ENCODE results near the gene COQ5. TPM values are rescaled to one million over a fixed set of nuclear protein-coding genes. Genes with fewer than 3 reads are reported as not detected.
A peak's percentile ranks its signal among the peaks of the same experiment; 100 is the strongest.

Gene COQ5
- polyA plus RNA-seq, 2 donors, result 18.6 to 19.5 TPM

DNA sequence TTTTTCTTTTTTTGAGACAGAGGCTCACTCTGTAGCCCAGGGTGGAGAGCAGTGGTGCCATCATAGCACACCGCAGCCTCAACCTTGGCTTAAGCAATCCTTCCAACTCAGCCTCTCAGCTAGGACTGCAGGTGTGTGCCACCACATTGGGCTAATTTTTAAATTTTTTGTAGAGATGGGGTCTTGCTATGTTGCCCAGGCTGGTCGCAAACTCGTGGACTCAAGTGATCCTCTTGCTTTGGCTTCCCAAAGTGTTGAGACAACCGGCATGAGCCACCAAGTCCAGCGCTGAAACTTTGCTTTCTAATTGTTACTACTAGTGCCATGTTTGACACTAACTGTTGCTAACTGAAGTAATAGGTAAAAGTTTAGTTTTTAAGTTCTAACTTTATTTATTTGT lies 13.2 kb upstream of the COQ5 start:
- 95 to 98% methylated on average over 5 of the region's 5 CpGs for WGBS, 2 donors
- Histone ChIP-seq H3K4me1 (ENCODE audit: control insufficient read depth in 2 of 2, insufficient read depth in 2 of 2, low read length in 1 of 2) (peaks cover under 1 to 2% of the 10 kb centered on the region in 2 donors), H3K36me3 (ENCODE audit: control insufficient read depth in 2 of 2, insufficient read depth in 2 of 2, low read length in 1 of 2) (peaks cover 0 to 3% of the 10 kb centered on the region in 2 donors), H3K27ac (ENCODE audit: low read depth in 2 of 2, low read length in 1 of 2) (no peak overlapping the region), H3K9me3 (ENCODE audit: control insufficient read depth in 2 of 2, insufficient read depth in 1 of 2, low read depth in 1 of 2, low read length in 1 of 2) (no peaks in the 10 kb centered on the region), H3K4me3 (ENCODE audit: low read depth in 1 of 2, low read length in 2 of 2) (no peak overlapping the region), H3K27me3 (ENCODE audit: control insufficient read depth in 1 of 2, insufficient read depth in 2 of 2, low read length in 2 of 2) (no peaks in the 10 kb centered on the region)

DNA sequence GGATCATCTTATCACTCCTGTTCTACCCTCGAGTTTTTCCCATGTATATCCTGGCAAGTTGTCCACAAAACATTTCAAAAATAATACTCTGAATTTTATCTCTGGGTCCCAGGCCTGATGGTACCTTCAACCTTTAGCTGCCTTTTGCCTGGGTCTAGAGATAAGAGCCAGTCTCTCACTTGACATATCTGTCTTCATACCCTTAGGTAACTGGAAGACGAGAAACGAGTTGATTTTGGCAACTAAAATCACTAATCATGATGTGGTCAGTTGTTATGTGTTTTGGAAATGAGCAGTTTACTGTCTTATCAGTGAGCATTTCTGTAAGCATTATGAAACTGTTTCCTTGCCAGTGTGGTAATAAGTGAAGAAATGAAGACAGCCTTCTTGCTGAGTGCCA lies 11.5 kb upstream of the COQ5 start:
- Histone ChIP-seq H3K27ac (ENCODE audit: low read depth in 2 of 2, low read length in 1 of 2) (peak overlapping the region in 1 of 2 donors; percentile 18), H3K36me3 (ENCODE audit: control insufficient read depth in 2 of 2, insufficient read depth in 2 of 2, low read length in 1 of 2) (no peaks in the 10 kb centered on the region), H3K27me3 (ENCODE audit: control insufficient read depth in 1 of 2, insufficient read depth in 2 of 2, low read length in 2 of 2) (no peaks in the 10 kb centered on the region), H3K4me3 (ENCODE audit: low read depth in 1 of 2, low read length in 2 of 2) (no peak overlapping the region), H3K9me3 (ENCODE audit: control insufficient read depth in 2 of 2, insufficient read depth in 1 of 2, low read depth in 1 of 2, low read length in 1 of 2) (no peaks in the 10 kb centered on the region), H3K4me1 (ENCODE audit: control insufficient read depth in 2 of 2, insufficient read depth in 2 of 2, low read length in 1 of 2) (peaks cover 3 to 5% of the 10 kb centered on the region in 2 donors)
- 16 to 21% methylated on average over 3 of the region's 3 CpGs for WGBS, 2 donors

DNA sequence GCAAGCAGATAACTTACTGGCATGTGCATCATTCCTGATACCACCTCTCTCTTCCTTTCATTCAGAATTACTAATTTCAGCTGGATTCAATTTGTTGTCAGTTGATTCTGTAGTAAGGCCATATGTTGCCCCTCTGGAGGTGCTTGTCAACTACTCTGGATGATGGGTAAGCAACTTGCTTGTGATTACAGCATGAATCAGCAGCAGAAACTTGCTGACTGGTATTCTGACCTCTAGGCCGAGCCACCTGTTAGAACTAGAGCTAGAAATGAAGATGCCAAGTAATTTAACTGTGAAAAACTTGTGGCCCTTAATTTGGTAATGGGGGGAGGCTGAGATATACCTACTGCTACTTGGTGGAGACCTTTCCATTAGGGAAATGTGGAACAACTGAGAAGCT lies 10.3 kb upstream of the COQ5 start:
- Histone ChIP-seq H3K36me3 (ENCODE audit: control insufficient read depth in 2 of 2, insufficient read depth in 2 of 2, low read length in 1 of 2) (no peaks in the 10 kb centered on the region), H3K27ac (ENCODE audit: low read depth in 2 of 2, low read length in 1 of 2) (peak overlapping the region; percentile 73 to 76), H3K4me1 (ENCODE audit: control insufficient read depth in 2 of 2, insufficient read depth in 2 of 2, low read length in 1 of 2) (peaks cover 3 to 5% of the 10 kb centered on the region in 2 donors), H3K9me3 (ENCODE audit: control insufficient read depth in 2 of 2, insufficient read depth in 1 of 2, low read depth in 1 of 2, low read length in 1 of 2) (no peaks in the 10 kb centered on the region), H3K4me3 (ENCODE audit: low read depth in 1 of 2, low read length in 2 of 2) (no peak overlapping the region), H3K27me3 (ENCODE audit: control insufficient read depth in 1 of 2, insufficient read depth in 2 of 2, low read length in 2 of 2) (no peaks in the 10 kb centered on the region)
- 27 to 46% methylated on average over 1 of the region's 1 CpG for WGBS, 2 donors

- no peaks in the 10 kb centered on the region for H3K36me3 ChIP-seq (ENCODE audit: control insufficient read depth in 2 of 2, insufficient read depth in 2 of 2, low read length in 1 of 2)
- 14 to 16% methylated on average over 6 of the region's 6 CpGs for WGBS, 2 donors
- H3K27ac ChIP-seq (ENCODE audit: low read depth in 2 of 2, low read length in 1 of 2), result peak overlapping the region; percentile 76 to 86
- peak overlapping the region in 1 of 2 donors; percentile 89 for H3K4me3 ChIP-seq (ENCODE audit: low read depth in 1 of 2, low read length in 2 of 2)
- peaks cover 3 to 5% of the 10 kb centered on the region in 2 donors for H3K4me1 ChIP-seq (ENCODE audit: control insufficient read depth in 2 of 2, insufficient read depth in 2 of 2, low read length in 1 of 2)
- no peaks in the 10 kb centered on the region for H3K9me3 ChIP-seq (ENCODE audit: control insufficient read depth in 2 of 2, insufficient read depth in 1 of 2, low read depth in 1 of 2, low read length in 1 of 2)
- no peaks in the 10 kb centered on the region for H3K27me3 ChIP-seq (ENCODE audit: control insufficient read depth in 1 of 2, insufficient read depth in 2 of 2, low read length in 2 of 2)
Measured at GRCh38 chr12:120538281-120539156, 9.6 kb upstream of the COQ5 start.

- Histone ChIP-seq H3K4me1 (ENCODE audit: control insufficient read depth in 2 of 2, insufficient read depth in 2 of 2, low read length in 1 of 2) (peaks cover 3 to 5% of the 10 kb centered on the region in 2 donors), H3K27me3 (ENCODE audit: control insufficient read depth in 1 of 2, insufficient read depth in 2 of 2, low read length in 2 of 2) (no peaks in the 10 kb centered on the region), H3K36me3 (ENCODE audit: control insufficient read depth in 2 of 2, insufficient read depth in 2 of 2, low read length in 1 of 2) (no peaks in the 10 kb centered on the region), H3K4me3 (ENCODE audit: low read depth in 1 of 2, low read length in 2 of 2) (peak overlapping the region in 1 of 2 donors; percentile 89), H3K9me3 (ENCODE audit: control insufficient read depth in 2 of 2, insufficient read depth in 1 of 2, low read depth in 1 of 2, low read length in 1 of 2) (no peaks in the 10 kb centered on the region), H3K27ac (ENCODE audit: low read depth in 2 of 2, low read length in 1 of 2) (peak overlapping the region; percentile 40 to 57)
- WGBS, 2 donors, result 24 to 43% methylated on average over 4 of the region's 4 CpGs
Measured at GRCh38 chr12:120537856-120538220, 8.9 kb upstream of the COQ5 start.

GRCh38 chr12:120536064-120536791 lies 7.3 kb upstream of the COQ5 start:
- H3K4me3 ChIP-seq (ENCODE audit: low read depth in 1 of 2, low read length in 2 of 2), result peak overlapping the region; percentile 22 to 89
- no peaks in the 10 kb centered on the region for H3K36me3 ChIP-seq (ENCODE audit: control insufficient read depth in 2 of 2, insufficient read depth in 2 of 2, low read length in 1 of 2)
- 41 to 46% methylated on average over 13 of the region's 13 CpGs for WGBS, 2 donors
- peak overlapping the region in 1 of 2 donors; percentile 45 for H3K27ac ChIP-seq (ENCODE audit: low read depth in 2 of 2, low read length in 1 of 2)
- no peaks in the 10 kb centered on the region for H3K9me3 ChIP-seq (ENCODE audit: control insufficient read depth in 2 of 2, insufficient read depth in 1 of 2, low read depth in 1 of 2, low read length in 1 of 2)
- H3K4me1 ChIP-seq (ENCODE audit: control insufficient read depth in 2 of 2, insufficient read depth in 2 of 2, low read length in 1 of 2), result peaks cover 3 to 5% of the 10 kb centered on the region in 2 donors
- H3K27me3 ChIP-seq (ENCODE audit: control insufficient read depth in 1 of 2, insufficient read depth in 2 of 2, low read length in 2 of 2), result no peaks in the 10 kb centered on the region

DNA sequence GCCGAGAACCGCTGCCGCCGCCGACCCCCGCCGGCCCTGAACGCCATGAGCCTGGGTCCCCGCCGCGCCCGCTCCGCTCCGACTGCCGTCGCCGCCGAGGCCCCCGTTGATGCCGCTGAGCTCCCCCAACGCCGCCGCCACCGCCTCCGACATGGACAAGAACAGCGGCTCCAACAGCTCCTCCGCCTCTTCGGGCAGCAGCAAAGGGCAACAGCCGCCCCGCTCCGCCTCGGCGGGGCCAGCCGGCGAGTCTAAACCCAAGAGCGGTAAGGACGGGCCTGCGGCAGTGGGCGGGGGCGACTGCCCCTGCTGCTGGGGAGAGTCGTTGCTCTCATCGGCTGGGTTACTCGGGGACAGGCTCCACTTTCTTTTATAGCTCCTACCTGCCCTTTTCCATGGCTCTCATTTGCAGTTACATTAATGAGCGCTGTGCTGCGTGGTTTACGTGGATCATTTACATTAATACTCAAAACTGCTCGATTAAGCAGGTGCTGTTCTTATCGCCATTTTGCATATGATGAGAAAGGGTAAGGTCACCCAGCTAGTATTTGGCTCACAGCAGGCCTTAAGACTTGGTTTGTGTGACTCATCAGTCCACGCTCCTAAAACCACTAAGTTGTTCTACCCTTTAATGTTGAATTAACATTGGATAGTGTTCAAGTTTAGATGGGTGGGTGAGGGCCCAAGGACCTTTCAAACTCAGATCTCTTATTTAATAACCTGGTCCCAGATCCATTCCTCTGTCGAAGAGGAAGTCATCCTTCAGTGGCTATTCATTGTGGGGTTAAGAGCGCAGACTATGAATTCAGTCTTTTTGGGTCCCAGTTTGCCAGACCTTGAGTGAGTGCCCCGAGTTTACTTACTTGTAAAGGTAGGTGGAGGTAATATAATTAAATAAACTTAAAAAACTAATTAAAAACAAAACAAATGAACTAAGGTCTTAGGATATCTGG lies 6.0 kb upstream of the COQ5 start:
- no peaks in the 10 kb centered on the region for H3K36me3 ChIP-seq (ENCODE audit: control insufficient read depth in 2 of 2, insufficient read depth in 2 of 2, low read length in 1 of 2)
- H3K27ac ChIP-seq (ENCODE audit: low read depth in 2 of 2, low read length in 1 of 2), result peak overlapping the region; percentile 83 to 99
- H3K4me3 ChIP-seq (ENCODE audit: low read depth in 1 of 2, low read length in 2 of 2), result peak overlapping the region; percentile 84 to 89
- no peaks in the 10 kb centered on the region for H3K27me3 ChIP-seq (ENCODE audit: control insufficient read depth in 1 of 2, insufficient read depth in 2 of 2, low read length in 2 of 2)
- peaks cover 3 to 5% of the 10 kb centered on the region in 2 donors for H3K4me1 ChIP-seq (ENCODE audit: control insufficient read depth in 2 of 2, insufficient read depth in 2 of 2, low read length in 1 of 2)
- no peaks in the 10 kb centered on the region for H3K9me3 ChIP-seq (ENCODE audit: control insufficient read depth in 2 of 2, insufficient read depth in 1 of 2, low read depth in 1 of 2, low read length in 1 of 2)
- WGBS, 2 donors, result 1% methylated on average over 52 of the region's 52 CpGs

DNA sequence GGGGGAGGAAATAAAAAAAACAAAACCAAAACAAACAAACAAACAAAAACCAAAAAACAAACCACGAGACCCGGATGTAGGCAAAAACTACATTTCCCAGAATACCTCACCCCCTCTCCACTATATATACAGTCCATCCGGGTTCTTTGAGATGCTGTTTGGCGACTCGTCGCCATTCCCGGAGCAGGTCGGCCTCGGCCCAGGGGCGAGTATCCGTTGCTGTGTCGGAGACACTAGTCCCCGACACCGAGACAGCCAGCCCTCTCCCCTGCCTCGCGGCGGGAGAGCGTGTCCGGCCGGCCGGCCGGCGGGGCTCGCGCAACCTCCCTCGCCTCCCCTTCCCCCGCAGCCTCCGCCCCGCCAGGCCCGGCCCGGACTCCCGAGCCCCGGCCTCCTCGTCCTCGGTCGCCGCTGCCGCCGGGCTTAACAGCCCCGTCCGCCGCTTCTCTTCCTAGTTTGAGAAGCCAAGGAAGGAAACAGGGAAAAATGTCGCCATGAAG lies 5.3 kb upstream of the COQ5 start, which contains the start of gene RNF10:
Gene RNF10 (plus strand): TSS at position 154 of the 500 bp plus-strand sequence. CDS start 456 bp downstream, outside the sequence.
- Histone ChIP-seq H3K4me1 (ENCODE audit: control insufficient read depth in 2 of 2, insufficient read depth in 2 of 2, low read length in 1 of 2) (peaks cover 3 to 5% of the 10 kb centered on the region in 2 donors), H3K4me3 (ENCODE audit: low read depth in 1 of 2, low read length in 2 of 2) (peak within 1 kb of the TSS; percentile 84 to 89), H3K36me3 (ENCODE audit: control insufficient read depth in 2 of 2, insufficient read depth in 2 of 2, low read length in 1 of 2) (no peaks in the 10 kb centered on the region), H3K27ac (ENCODE audit: low read depth in 2 of 2, low read length in 1 of 2) (peak within 1 kb of the TSS; percentile 83 to 99), H3K9me3 (ENCODE audit: control insufficient read depth in 2 of 2, insufficient read depth in 1 of 2, low read depth in 1 of 2, low read length in 1 of 2) (no peaks in the 10 kb centered on the region), H3K27me3 (ENCODE audit: control insufficient read depth in 1 of 2, insufficient read depth in 2 of 2, low read length in 2 of 2) (no peaks in the 10 kb centered on the region)
- WGBS, 2 donors, result 0% methylated on average over 34 to 43 of the region's 43 CpGs

Data from esophagus (tissue), 2 donors.